Left hindlimb (tissue), 1 donor: Measurements from ENCODE around the gene NGRN.
"Not testable (repeated sequence)": the region's sequence is repeated elsewhere in the genome, so short reads cannot be mapped to it uniquely, and the experiment has no call there.

Experiments used
- DNase-seq: peaks from one replicate; pipeline ENCODE4 v3.0.0-alpha.2; 2018

NGRN gene

DNA sequence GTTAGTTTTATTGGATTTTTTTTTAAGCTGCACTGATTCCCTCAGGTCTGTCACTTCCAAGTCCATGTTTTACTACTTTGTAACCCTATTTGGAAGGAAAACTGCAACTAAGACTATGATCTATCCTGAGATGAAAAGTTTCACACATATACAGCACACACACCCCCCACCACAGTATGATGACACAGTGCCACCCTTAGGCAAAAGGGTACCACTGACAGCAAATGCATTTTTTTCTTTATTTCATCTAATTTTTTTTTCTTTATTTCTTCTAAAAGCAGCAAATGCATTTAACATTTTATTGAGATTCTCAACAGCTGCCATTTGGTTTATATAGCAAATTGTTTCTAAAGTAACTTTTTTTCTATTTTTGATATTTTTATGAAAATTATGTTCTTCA lies 21.2 kb downstream of the NGRN start:
- no peak for DNase-seq

DNA sequence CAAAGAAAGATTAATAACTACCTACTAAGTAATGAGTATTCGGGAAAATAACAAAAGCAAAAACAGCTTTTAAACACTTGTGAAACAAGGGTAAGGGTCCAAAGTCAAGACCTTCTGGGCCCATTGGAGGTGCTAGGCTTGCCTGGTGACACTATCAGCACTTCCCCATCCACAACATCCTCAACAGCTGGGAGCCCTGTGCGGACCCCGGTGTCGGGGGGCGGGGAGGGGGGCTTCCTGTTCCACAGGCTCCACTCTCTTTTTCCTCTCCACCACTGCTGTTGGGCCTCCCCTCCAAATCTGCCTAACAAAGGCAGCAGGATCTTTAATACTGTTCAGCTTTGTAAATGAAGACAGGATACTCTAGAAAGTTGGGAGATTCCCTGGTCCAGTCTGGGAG lies 21.6 kb downstream of the NGRN start:
- DNase-seq, result no peak

DNA sequence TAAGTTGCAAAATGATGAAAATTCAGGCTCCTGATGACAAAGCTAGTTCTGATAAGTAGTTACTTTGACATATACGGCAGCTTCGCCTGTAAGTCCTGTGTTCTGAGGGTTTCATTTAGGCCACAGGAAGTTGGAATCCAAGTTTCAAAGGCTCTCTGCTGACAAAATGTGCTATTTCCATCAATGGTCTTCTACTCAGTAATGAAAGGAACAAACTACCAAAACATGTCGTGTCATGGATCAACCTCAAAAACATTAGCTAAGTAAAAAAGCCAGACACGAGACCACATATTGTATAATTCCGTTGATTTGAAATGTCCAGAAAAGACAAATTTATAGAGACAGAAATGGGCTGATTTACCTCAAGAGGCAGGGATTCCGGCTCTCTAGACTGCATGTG lies 22.5 kb downstream of the NGRN start:
- no peak for DNase-seq

DNA sequence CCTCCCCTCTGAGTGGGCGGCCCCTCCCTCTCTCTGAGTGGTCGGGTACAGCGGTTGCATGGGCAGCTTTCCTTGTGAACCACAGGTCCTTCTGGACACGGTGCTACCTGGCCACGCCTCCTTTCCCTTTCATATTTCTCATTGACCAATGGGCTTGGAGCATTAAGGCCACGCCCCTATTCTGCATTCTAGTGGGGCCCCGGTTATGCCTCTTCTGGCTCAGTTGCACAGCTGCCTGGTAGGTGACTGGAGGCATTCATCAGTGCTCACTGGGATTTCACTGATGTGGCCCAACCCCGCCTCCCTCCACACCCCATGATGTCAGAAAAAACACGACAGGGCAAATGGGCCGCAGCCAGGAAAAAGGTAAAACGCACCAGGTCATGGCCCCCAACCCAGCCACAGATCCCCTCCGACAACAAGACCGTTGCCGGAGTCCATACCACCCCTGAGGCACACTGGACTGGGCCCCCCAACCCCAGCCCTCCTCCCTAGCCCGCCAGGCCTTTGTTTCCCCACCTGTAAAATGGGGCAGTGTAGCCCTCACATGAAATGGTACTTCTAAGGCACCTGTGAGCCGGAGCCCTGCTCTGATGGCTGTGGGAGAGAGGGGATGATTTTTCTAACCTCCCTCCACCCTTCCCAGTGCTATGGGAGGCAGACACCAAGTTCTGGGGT lies 26.3 kb downstream of the NGRN start:
- no peak for DNase-seq

DNA sequence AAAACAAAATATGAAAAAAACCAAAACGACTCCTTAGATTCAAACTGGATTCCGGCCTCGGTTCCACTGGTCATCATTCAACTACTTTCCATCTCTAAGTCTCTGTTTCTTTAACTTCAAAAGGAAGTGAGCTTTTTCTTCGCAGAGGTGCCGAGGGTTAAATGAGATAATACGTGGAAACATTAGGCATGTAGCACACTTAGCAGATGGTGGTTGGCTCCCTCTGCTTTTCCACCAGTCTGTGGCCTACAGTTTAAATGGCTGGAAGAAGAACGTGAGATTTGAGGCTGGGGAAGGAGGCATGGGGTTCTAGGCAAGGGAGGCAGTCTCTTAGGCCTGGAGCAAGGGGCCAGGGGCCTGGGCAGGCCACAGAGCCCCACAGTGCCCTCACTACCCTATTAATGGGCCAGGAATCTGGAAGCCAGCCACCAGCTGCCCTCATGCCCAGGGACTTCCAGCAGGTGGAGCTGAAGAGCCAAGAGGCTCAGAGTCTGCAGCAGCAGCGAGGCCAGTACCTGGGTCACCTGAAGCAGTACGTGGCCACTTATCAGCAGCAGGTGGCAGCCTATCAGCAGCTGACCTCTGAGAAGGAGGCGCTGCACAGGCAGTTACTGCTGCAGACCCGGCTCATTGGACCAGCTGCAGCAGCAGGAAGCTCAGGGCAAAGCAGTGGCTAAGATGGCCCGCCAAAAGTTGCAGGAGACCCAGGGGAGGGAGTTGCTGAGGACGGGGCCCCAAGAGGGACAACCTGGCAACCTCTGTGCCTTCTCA lies 27.8 kb downstream of the NGRN start:
- peak; percentile 48 for DNase-seq

DNA sequence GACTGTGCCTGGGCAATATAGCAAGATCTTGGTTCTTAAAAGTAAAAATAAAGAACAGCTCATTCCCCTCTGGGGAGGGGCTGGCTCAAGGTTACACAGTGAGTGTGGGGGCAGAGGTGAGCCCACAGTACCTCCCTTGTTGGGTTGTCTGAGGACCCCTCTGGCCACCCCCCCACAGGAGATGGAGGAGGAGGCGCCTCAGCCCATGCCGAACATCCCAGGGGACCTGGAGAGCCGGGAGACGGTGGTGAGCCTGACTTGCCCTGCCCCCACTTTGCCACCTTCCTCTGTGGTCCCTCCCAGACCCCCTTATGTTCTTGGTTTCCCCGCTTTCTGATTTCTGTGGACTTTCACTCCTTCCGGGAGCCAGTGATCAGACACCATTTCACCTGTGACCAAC lies 28.7 kb downstream of the NGRN start:
- no peak for DNase-seq

DNA sequence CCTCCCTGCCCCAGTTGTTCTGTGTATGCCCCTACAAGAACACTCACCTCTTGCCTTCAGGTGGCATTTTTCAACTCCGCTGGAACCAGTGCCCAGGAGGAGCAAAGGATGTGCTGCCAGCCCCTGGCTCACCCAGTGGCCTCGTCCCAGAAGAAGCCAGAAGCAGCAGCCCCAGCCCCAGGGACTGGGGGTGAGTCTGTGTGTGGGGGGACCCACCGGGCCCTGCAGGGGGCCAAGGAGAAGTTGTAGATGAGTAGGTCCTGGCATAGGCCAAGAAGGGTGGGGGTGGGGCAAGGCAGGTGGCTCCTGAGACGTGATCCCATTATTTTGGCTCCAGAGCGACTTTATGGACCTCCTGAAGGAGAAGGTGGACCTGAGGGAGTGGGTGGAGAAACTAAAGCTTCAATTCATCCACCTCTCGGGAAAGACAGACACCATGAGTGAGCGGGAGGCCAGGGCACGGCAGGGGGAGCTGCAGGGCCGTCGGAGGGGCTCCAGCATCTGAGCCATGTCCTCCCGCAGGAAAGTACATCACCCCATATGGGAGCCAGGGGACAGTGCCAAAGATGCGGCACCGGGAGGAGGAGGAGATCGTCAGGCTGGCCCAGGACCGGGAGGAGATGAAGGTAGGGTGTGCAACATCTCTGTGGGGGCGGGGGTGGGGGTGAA lies 29.3 kb downstream of the NGRN start:
- DNase-seq, result no peak

DNA sequence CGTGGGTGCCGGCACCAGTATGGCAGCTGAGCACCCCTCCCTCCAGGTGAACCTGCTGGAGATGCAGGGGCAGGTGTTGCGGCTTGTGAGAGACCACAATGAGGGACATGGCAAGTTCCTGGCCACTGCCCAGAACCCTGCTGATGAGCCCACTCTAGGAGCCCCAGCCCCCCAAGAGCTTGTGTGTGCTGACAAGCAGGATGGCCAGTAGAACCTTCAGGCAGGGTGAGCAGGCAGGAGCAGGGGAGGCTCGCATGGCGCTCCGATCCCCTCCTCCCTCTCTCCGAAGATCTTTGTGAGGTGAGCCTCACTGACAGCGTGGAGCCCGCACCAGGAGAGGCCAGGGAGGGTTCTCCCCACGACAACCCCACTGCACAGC lies 29.8 kb downstream of the NGRN start:
- no peak for DNase-seq

- not testable (repeated sequence) for DNase-seq
Measured at GRCh38 chr15:90296316-90296884, 30.9 kb downstream of the NGRN start.

DNA sequence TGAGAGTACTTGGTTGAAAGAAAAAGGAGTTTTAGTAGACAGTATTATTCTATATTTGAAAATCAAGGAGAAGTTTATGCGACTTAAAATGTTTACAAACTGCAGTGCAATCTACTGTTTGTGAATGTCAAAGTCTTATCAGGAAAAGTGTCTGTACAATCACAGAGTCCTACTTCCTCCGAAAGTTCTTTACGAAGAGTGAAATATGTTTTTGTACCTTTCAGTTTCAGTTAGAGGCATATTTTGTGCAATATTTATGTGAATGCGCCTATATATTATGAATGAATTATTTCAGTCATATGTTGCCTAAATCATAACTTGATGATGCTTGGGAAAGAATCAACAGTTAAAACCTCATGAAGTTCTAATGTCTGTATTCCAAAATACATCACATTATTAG lies 31.5 kb downstream of the NGRN start:
- no peak for DNase-seq

GRCh38 chr15:90300541-90300940 lies 35.1 kb downstream of the NGRN start:
- no peak for DNase-seq

DNA sequence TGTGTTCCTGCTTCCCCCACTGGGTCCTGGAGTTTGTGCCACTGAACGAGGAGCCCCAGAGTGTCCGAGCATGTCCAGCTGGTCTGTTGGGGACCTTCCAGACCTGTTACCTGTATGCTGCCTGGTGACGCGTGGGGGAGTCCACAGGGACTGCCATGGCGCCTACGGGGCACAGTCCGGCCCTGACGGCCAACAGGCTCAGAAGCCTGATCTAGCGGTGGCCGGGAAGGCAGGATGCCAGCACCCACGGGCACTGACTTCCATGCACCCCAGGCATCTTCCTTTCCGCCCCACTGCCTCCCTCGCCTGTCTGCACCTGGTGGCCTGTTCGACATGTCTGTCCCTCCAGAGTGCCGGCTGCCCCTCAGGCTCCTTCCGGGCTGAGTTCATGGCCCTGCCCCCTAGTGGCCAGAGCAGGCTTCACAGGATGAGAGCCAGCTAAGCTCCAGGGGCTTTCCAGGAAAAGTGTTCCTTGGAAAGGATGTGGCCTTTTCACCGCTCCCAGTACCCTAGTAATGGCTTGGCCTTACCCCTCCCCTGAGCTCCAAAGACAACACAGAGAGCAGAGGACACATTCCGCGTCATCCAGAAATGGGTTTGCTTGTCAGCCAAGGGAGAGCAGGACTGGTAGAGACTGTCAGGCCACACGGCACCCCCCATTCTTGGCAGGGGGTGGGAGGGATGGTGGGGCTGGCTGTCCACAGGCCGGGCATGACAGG lies 35.7 kb downstream of the NGRN start:
- DNase-seq, result no peak

DNA sequence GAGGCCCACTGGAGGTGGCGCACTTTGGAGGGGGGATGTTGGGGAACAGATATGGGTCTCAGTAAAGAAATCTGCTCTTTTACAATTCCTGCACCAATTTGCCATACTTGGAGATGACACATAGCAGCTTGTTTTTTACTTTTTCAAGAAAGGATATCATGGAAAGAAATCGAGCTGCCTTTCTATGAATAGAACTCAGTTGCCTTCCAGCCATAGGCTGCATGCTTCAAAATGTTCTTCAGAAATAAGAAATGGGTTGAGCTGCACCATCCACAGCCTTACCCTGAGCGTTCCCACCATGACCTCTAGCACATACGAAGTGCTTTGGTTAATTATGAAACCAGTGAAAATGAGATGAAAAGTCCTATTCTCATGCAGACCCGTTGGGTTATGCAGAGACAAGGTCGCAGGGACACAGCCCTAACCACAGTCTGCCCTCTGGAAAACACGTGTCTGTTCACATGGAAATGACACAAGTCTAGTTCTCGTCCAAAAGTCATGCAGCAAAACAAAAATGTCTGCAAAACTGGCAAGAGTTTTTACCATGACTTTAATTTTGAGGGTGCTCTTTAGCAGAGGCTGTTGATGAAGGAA lies 36.3 kb downstream of the NGRN start:
- no peak for DNase-seq

DNA sequence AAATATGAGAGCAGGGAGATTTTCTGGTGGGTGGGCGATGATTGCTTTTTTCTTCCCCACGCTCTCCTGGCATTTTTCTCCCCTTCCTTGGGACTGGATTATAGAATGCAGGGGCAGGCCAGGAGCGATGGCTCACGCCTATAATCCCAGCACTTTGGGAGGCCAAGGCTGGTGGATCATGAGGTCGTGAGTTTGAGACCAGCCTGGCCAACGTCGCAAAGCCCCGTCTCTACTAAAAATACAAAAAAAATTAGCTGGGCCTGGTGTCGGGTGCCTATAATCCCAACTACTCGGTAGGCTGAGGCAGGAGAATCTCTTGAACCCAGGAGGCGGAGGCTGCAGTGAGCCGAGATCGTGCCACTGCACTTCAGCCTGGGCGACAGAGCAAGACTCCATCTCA lies 39.9 kb downstream of the NGRN start:
- DNase-seq, result not testable (repeated sequence)

DNA sequence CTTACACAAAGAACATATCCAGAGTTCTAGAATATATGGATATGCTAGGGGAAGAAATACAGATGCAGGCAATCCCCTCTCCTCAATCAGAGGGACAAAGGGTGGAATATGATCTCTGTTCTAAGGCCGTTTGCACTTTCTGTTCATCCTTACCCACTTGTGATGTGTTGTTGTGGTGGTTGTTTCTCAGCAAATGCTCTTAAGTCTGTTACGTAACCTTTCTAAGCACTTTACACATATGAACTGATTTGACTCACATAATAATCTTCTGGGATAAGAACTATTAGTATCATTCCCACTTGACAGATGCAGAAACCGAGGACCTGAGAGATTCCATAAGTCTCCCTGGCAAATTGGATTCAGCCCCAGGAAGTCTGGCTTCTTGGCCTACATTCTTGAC lies 40.5 kb downstream of the NGRN start:
- no peak for DNase-seq

DNA sequence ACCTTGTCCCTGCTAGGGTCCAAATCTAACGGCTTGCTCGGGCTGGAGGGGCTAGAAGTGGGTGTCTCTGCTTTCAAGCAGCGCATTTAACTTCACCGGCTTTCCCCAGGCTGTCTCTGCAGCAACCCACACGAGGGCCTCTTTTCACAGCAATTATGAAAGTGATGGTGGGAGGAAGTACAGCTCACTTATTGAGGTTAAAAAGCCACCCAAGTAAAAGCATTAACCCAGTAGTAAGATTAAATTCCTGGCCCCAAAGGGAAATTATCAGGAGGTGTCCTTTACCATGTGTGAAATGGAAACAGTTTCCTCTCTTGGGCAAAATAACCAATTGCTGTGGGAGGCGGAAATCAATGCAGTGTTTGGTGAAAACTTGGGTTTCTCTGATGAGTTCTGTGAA lies 41.1 kb downstream of the NGRN start:
- DNase-seq, result no peak

DNA sequence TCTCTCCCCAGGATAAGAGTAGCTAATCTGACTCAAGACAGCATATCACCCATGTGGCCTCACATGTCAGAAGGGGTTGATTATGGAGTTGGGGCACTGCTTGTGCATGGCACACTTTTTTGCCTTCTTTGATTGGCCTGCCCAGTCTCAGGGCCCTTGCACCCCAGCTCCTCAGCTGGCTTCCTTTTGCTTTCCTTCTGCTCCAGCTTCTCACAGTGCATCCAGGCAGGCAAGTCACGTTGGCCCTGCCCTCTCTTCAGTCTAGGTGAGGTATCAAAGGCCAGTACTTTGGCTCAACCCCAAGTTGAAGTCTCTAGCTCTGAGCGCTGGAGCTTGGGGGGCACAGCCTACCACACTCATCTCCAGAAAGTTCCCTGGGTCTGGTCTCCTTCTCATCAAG lies 42.2 kb downstream of the NGRN start:
- DNase-seq, result no peak

- no peak for DNase-seq
Measured at GRCh38 chr15:90309020-90309419, 43.5 kb downstream of the NGRN start.

DNA sequence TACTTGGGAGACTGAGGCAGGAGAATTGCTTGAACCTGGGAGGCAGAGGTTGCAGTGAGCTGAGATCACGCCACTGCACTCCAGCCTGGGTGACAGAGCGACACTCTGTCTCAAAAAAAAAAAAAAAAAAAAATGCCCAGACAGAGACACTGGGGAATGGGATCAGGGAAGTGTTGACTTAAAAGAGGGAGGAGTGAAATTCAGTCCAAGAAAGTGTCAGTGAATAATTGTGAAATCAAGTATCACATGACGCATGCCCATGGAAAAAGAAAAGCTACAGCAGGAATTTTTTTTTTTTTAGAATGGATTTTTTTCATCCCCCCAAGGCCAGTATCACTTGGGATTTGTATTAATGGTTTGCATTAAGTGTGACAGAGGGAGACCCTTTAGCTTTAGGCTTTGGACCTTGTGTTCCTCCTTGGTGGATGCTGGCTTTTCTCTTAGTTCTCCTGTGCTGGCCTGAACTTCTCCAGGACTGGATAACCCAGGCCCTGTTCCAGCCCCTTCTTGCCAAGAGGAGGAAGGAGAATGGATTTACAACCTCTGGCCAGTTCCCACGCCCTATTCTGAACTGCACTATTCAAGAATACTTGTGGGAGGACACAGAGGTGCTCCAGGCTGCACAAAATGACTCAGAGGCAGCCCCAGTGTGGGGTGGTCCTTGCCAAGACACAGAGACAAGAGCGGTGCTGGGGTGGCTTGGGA lies 50.0 kb downstream of the NGRN start:
- DNase-seq, result peak; percentile 52

- DNase-seq, result no peak
Measured at GRCh38 chr15:90316139-90316538, 50.7 kb downstream of the NGRN start.

DNA sequence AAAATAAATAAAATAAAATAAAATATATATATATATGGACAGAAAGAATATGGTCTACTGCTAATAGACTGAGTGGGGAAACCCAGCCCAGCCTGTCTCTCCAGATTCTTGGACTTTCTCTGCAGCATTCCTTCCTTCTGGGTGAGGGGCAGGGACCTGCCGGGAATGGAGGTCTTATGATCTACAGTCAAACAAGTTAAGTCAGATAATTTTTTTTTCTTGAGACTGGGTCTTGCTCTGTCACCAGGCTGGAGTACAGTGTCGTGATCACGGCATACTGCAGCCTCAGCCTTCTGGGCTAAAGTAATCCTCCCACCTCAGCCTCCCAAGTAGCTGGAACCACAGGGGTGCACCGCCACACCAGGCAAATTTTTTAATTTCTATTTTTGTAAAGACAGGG lies 53.1 kb downstream of the NGRN start:
- no peak for DNase-seq
